IMR-90 (cell line): ENCODE data around the gene LRCH4. TPM values are rescaled to one million over a fixed set of nuclear protein-coding genes. Genes with fewer than 3 reads are reported as not detected.
A peak's percentile ranks its signal among the peaks of the same experiment; 100 is the strongest.

Source experiments
- ATAC-seq: fragments of 200-7000 bp; cut with Tn5 transposase; 2 replicates; pipeline ENCODE4 v1.9.1; 2020; ENCODE audit warnings: low read depth, mild to moderate bottlenecking, moderate library complexity
- BruUV-seq: library from RNA; stranded (reverse); fragments of 400-500 nt; replicated peaks from 2 replicates; lab custom pipeline; 2021; lab: Mats Ljungman, UMichigan
- CTCF ChIA-PET: fragments of 300-600 bp; formaldehyde crosslinking; extraction: SDS; loops from one replicate; lab custom pipeline; 2021; ENCODE audit warnings: antibody characterized with exemption; lab: Yijun Ruan, JAX
- POLR2A ChIA-PET: fragments of 300-600 bp; sonication (Branson Sonifier 250); formaldehyde crosslinking; loops from one replicate; lab custom pipeline; 2022; ENCODE audit warnings: antibody characterized with exemption; ENCODE audit not compliant: unreplicated experiment; lab: Charles Lee
- DNase-seq: peaks from one replicate; pipeline ENCODE4 v3.0.0; 2013
- H2AFZ ChIP-seq: replicated peaks from 2 replicates; pipeline ENCODE3; 2013; ENCODE audit warnings: low read length, mild to moderate bottlenecking; ENCODE audit not compliant: poor library complexity
- H2AK5ac ChIP-seq: 2 replicates; pipeline ENCODE4 v1.6.1; 2013; ENCODE audit warnings: low read depth, low read length, inconsistent platforms
- H2AK9ac ChIP-seq: replicated peaks from 2 replicates; pipeline ENCODE3; 2013; ENCODE audit warnings: mild to moderate bottlenecking, low read depth, low read length, moderate library complexity; ENCODE audit not compliant: poor library complexity
- H2BK120ac ChIP-seq: 2 replicates; pipeline ENCODE4 v1.6.1; 2013; ENCODE audit warnings: low read depth, low read length, inconsistent platforms
- H2BK15ac ChIP-seq: 3 replicates; pipeline ENCODE4 v1.6.1; 2013; ENCODE audit warnings: low read depth, low read length, inconsistent platforms
- H2BK20ac ChIP-seq: 2 replicates; pipeline ENCODE4 v1.6.1; 2013; ENCODE audit warnings: low read depth, mild to moderate bottlenecking, inconsistent platforms, low read length, moderate library complexity
- H2BK5ac ChIP-seq: 2 replicates; pipeline ENCODE4 v1.6.1; 2013; ENCODE audit warnings: mild to moderate bottlenecking, low read depth, low read length, inconsistent platforms; ENCODE audit not compliant: poor library complexity, severe bottlenecking
- H3K14ac ChIP-seq: replicated peaks from 2 replicates; pipeline ENCODE4 v1.6.1; 2013; ENCODE audit warnings: low read depth, low read length, inconsistent platforms
- H3K18ac ChIP-seq: 2 replicates; pipeline ENCODE4 v1.6.1; 2013; ENCODE audit warnings: low read depth, low read length, control low read depth
- H3K23ac ChIP-seq: 2 replicates; pipeline ENCODE4 v1.6.1; 2013; ENCODE audit warnings: low read depth, low read length, inconsistent platforms
- H3K27ac ChIP-seq: 2 replicates; pipeline ENCODE4 v1.5.1; 2013; ENCODE audit warnings: mild to moderate bottlenecking, control low read depth, low read length; ENCODE audit not compliant: insufficient read depth
- H3K27me3 ChIP-seq: 2 replicates; pipeline ENCODE4 v1.6.1; 2013; ENCODE audit warnings: low read length; ENCODE audit not compliant: control insufficient read depth, insufficient read depth
- H3K36me3 ChIP-seq: 2 replicates; pipeline ENCODE4 v1.6.1; 2013; ENCODE audit warnings: low read length, mixed read lengths; ENCODE audit not compliant: control insufficient read depth, insufficient read depth
- H3K4ac ChIP-seq: 2 replicates; pipeline ENCODE4 v1.6.1; 2013; ENCODE audit warnings: low read depth, low read length, inconsistent platforms
- H3K4me1 ChIP-seq: 2 replicates; pipeline ENCODE4 v1.6.1; 2013; ENCODE audit warnings: low read length, mixed read lengths; ENCODE audit not compliant: control insufficient read depth, insufficient read depth
- H3K4me2 ChIP-seq: 2 replicates; pipeline ENCODE4 v1.6.1; 2013; ENCODE audit warnings: low read depth, mild to moderate bottlenecking, control low read depth, low read length, moderate library complexity
- H3K4me3 ChIP-seq: 2 replicates; pipeline ENCODE4 v1.5.1; 2013; ENCODE audit warnings: low read depth, mild to moderate bottlenecking, control low read depth, low read length, moderate library complexity; ENCODE audit not compliant: insufficient read depth
- H3K56ac ChIP-seq: 2 replicates; pipeline ENCODE4 v1.6.1; 2013; ENCODE audit warnings: low read length, inconsistent platforms; ENCODE audit not compliant: insufficient read depth; ENCODE audit errors: extremely low read depth
- H3K79me1 ChIP-seq, 2 experiments: 2 replicates each; pipeline ENCODE4 v1.6.1; 2013; ENCODE audit warnings: low read length in 2 of 2, inconsistent platforms in 1 of 2, low read depth in 1 of 2
- H3K9ac ChIP-seq: 2 replicates; pipeline ENCODE4 v1.6.1; 2013; ENCODE audit warnings: low read depth, low read length, control low read depth
- H3K9me1 ChIP-seq: 2 replicates; pipeline ENCODE4 v1.6.1; 2013; ENCODE audit warnings: low read length, inconsistent platforms; ENCODE audit not compliant: insufficient read depth
- H3K9me3 ChIP-seq: 2 replicates; pipeline ENCODE4 v1.6.1; 2013; ENCODE audit warnings: low read length; ENCODE audit not compliant: control insufficient read depth, insufficient read depth
- H4K20me1 ChIP-seq: 2 replicates; pipeline ENCODE4 v1.6.1; 2013; ENCODE audit warnings: low read length, inconsistent platforms; ENCODE audit not compliant: insufficient read depth
- H4K5ac ChIP-seq: 2 replicates; pipeline ENCODE4 v1.6.1; 2013; ENCODE audit warnings: mild to moderate bottlenecking, low read depth, low read length, control low read depth
- H4K8ac ChIP-seq, 2 experiments: 2 replicates each; pipeline ENCODE4 v1.6.1; 2013; ENCODE audit warnings: low read depth in 2 of 2, low read length in 2 of 2, control low read depth in 1 of 2, inconsistent platforms in 1 of 2
- H4K91ac ChIP-seq: 2 replicates; pipeline ENCODE4 v1.6.1; 2013; ENCODE audit warnings: low read depth, low read length, inconsistent platforms; ENCODE audit not compliant: insufficient read depth
- BHLHE40 ChIP-seq: fragments of 150-350 bp; IDR thresholded peaks from 2 replicates; pipeline ENCODE4 v1.6.1; 2016; ENCODE audit warnings: mild to moderate bottlenecking, low read depth, low read length
- CEBPB ChIP-seq: IDR thresholded peaks from 2 replicates; pipeline ENCODE4 v1.6.1; 2012; ENCODE audit warnings: low read depth, low read length, improper control_type of control experiment
- CHD1 ChIP-seq: IDR thresholded peaks from 2 replicates; pipeline ENCODE4 v1.6.1; 2012; ENCODE audit warnings: low read depth, low read length, improper control_type of control experiment
- FOS ChIP-seq: fragments of 150-350 bp; IDR thresholded peaks from 2 replicates; pipeline ENCODE4 v1.6.1; 2016; ENCODE audit warnings: low read depth, low read length
- MAFK ChIP-seq: IDR thresholded peaks from 2 replicates; pipeline ENCODE4 v1.6.1; 2012; ENCODE audit warnings: low read depth, low read length, improper control_type of control experiment
- MAZ ChIP-seq: IDR thresholded peaks from 2 replicates; pipeline ENCODE4 v1.6.1; 2012; ENCODE audit warnings: low read depth, mild to moderate bottlenecking, low read length, improper control_type of control experiment, moderate library complexity, borderline replicate concordance
- MXI1 ChIP-seq: IDR thresholded peaks from 2 replicates; pipeline ENCODE4 v1.6.1; 2012; ENCODE audit warnings: low read depth, mild to moderate bottlenecking, low read length, moderate library complexity, borderline replicate concordance
- NFE2L2 ChIP-seq: fragments of 150-350 bp; IDR thresholded peaks from 2 replicates; pipeline ENCODE4 v1.6.1; 2016; ENCODE audit warnings: low read depth, mild to moderate bottlenecking, low read length
- POLR2A ChIP-seq: IDR thresholded peaks from 2 replicates; pipeline ENCODE4 v1.6.1; 2012; ENCODE audit warnings: mild to moderate bottlenecking, low read depth, low read length
- RCOR1 ChIP-seq: IDR thresholded peaks from 2 replicates; pipeline ENCODE4 v1.6.1; 2012; ENCODE audit warnings: mild to moderate bottlenecking, low read length, improper control_type of control experiment; ENCODE audit not compliant: insufficient replicate concordance
- RFX5 ChIP-seq: IDR thresholded peaks from 2 replicates; pipeline ENCODE4 v1.8.0; 2012; ENCODE audit warnings: low read depth, mild to moderate bottlenecking, low read length, moderate library complexity
- WGBS, 2 experiments: methylation state at CpG; one replicate each; pipeline versions ENCODE4 v1.1.5 to v1.1.7; 2013; ENCODE audit warnings: missing lambda C conversion rate in 2 of 2; ENCODE audit not compliant: insufficient read length in 1 of 2; ENCODE audit errors: extremely low coverage in 2 of 2; 5-methylcytosine and 5-hydroxymethylcytosine counted together
- dilution Hi-C: fragments of 300-500 bp; cut with HindIII; formaldehyde crosslinking; loops from one replicate; pipeline ENCODE4 v1.14.3; 2018; ENCODE audit warnings: low sequenced_read_pairs; ENCODE audit not compliant: unreplicated experiment
- in situ Hi-C: fragments of 300-500 bp; cut with MboI; formaldehyde crosslinking; loops from 3 replicates; pipeline ENCODE4 v1.14.3; 2019; ENCODE audit warnings: low sequenced_read_pairs, inconsistent platforms, mixed read lengths
- intact Hi-C: fragments of 100-400 bp; cut with micrococcal nuclease; formaldehyde crosslinking; loops from 2 replicates; pipeline ENCODE4 v1.10.0; 2022
- polyA plus RNA-seq, 3 experiments: library from polyadenylated mRNA; depleted of rRNA; stranded (reverse); fragments of >200 nt; gene quantifications; 2 replicates each; pipeline ENCODE4 v1.2.3, GENCODE V29; 2012; ENCODE audit warnings: low replicate concordance in 1 of 3
- total RNA-seq: library from RNA; depleted of rRNA; stranded (reverse); fragments of >200 nt; gene quantifications from 2 replicates; pipeline ENCODE4 v1.2.3, GENCODE V29; 2012
- TF ChIP-seq, protein P1 (sequence below): fragments of 150-350 bp; IDR thresholded peaks from 2 replicates; pipeline ENCODE4 v1.6.1; 2016; ENCODE audit warnings: low read depth, mild to moderate bottlenecking, low read length, moderate library complexity, borderline replicate concordance
- TF ChIP-seq, protein P2 (sequence below): fragments of 150-350 bp; IDR thresholded peaks from 2 replicates; pipeline ENCODE4 v1.6.1; 2017; ENCODE audit warnings: mild to moderate bottlenecking, antibody characterized with exemption, low read length, low read depth
- TF ChIP-seq, protein P3 (sequence below): conservative IDR thresholded peaks from 2 replicates; pipeline ENCODE4 v1.5.1; 2012; ENCODE audit warnings: mild to moderate bottlenecking, low read depth, low read length, improper control_type of control experiment

Gene LRCH4
- total and polyA plus RNA-seq, 2 of the 4 experiments (the other 2 are of a cell fraction), result 5.0 to 41.3 TPM

DNA sequence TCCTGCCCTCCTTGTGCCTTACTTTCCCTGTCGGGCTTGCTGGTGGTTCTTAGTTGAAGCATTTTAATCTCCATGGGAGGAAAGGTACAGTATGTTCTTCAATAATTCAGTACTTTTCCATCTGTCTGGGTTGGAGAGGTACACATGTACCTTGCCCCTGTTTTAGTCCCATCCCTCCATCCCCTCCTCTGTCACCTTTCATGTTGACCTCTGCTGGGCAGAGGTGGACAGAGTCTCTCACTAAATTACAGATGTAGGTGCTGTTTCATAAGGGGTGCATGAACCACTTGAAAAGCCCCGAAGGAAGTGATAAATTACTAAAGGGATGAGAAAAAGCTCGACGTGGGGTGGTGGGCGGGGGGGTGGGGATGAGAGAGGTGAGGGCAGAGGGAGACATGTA is 41.5 kb downstream of the LRCH4 start:
- no TSS peak for BruUV-seq
- H2AFZ ChIP-seq, result no peak overlapping the region
- peak overlapping the region; percentile 43; the same call in 1 of the 2 replicates for H4K91ac ChIP-seq
- H3K14ac ChIP-seq, result no peak overlapping the region
- no peaks in the 10 kb centered on the region for H3K27me3 ChIP-seq
- no peak overlapping the region for H3K4me3 ChIP-seq
- H3K56ac ChIP-seq, result no peak overlapping the region
- H2BK20ac ChIP-seq, result no peak overlapping the region; the same call in 1 of the 2 replicates
- no peaks in the 10 kb centered on the region for H3K36me3 ChIP-seq
- H3K23ac ChIP-seq, result no peak overlapping the region
- ChIA-PET POLR2A (no interaction called here), CTCF (interaction anchor here (0.7 kb wide), 1 partner anchor 28 kb away, joined by 3 read pairs; no protein-coding TSS in a partner anchor)
- no peak overlapping the region for H3K4me2 ChIP-seq
- DNase-seq, result no peak
- ATAC-seq, result no peak
- H2AK5ac ChIP-seq, result no peak overlapping the region; the same call in 1 of the 2 replicates
- no peak for TF ChIP-seq CHD1
- TF ChIP-seq MAZ, result no peak
- TF ChIP-seq RFX5, result no peak
- no peak for TF ChIP-seq MXI1
- no peak for TF ChIP-seq RCOR1
- TF ChIP-seq CEBPB, result no peak
- TF ChIP-seq, protein P1, sequence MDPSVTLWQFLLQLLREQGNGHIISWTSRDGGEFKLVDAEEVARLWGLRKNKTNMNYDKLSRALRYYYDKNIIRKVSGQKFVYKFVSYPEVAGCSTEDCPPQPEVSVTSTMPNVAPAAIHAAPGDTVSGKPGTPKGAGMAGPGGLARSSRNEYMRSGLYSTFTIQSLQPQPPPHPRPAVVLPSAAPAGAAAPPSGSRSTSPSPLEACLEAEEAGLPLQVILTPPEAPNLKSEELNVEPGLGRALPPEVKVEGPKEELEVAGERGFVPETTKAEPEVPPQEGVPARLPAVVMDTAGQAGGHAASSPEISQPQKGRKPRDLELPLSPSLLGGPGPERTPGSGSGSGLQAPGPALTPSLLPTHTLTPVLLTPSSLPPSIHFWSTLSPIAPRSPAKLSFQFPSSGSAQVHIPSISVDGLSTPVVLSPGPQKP, result no peak
- no peak for TF ChIP-seq MAFK
- TF ChIP-seq, protein P2, sequence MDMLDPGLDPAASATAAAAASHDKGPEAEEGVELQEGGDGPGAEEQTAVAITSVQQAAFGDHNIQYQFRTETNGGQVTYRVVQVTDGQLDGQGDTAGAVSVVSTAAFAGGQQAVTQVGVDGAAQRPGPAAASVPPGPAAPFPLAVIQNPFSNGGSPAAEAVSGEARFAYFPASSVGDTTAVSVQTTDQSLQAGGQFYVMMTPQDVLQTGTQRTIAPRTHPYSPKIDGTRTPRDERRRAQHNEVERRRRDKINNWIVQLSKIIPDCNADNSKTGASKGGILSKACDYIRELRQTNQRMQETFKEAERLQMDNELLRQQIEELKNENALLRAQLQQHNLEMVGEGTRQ, result no peak
- no peak for TF ChIP-seq FOS
- TF ChIP-seq, protein P3, sequence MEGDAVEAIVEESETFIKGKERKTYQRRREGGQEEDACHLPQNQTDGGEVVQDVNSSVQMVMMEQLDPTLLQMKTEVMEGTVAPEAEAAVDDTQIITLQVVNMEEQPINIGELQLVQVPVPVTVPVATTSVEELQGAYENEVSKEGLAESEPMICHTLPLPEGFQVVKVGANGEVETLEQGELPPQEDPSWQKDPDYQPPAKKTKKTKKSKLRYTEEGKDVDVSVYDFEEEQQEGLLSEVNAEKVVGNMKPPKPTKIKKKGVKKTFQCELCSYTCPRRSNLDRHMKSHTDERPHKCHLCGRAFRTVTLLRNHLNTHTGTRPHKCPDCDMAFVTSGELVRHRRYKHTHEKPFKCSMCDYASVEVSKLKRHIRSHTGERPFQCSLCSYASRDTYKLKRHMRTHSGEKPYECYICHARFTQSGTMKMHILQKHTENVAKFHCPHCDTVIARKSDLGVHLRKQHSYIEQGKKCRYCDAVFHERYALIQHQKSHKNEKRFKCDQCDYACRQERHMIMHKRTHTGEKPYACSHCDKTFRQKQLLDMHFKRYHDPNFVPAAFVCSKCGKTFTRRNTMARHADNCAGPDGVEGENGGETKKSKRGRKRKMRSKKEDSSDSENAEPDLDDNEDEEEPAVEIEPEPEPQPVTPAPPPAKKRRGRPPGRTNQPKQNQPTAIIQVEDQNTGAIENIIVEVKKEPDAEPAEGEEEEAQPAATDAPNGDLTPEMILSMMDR, result no peak
- no peak for TF ChIP-seq NFE2L2
- TF ChIP-seq BHLHE40, result no peak
- no peak for TF ChIP-seq POLR2A
- in situ Hi-C loops, result loop anchor here (5.0 kb wide), 1 partner anchor 62 kb away; the partner anchor contains the start of gene NYAP1
- intact Hi-C loops, result no loop called here
- H4K20me1 ChIP-seq, result no peaks in the 10 kb centered on the region
- no peak overlapping the region for H2BK5ac ChIP-seq
- no peak overlapping the region for H3K27ac ChIP-seq
- H4K8ac ChIP-seq, result no peak overlapping the region
- H3K4ac ChIP-seq, result peak overlapping the region; percentile 71; the same call in 1 of the 2 replicates
- 0 out of 3 replicates have a peak overlapping the region, but pooled peaks have one; percentile 63 for H2BK15ac ChIP-seq
- H3K79me1 ChIP-seq, result peaks cover 27 to 51% of the 10 kb centered on the region in 2 experiments
- H4K5ac ChIP-seq, result no peak overlapping the region
- dilution Hi-C loops, result no loop called here
- no peaks in the 10 kb centered on the region for H3K9me3 ChIP-seq
- peaks cover 31% of the 10 kb centered on the region for H3K4me1 ChIP-seq
- no peak overlapping the region for H3K9ac ChIP-seq
- no peak overlapping the region for H2AK9ac ChIP-seq
- no CpG with 5 or more reads among the region's 5 CpGs for WGBS, 2 experiments
- H3K18ac ChIP-seq, result no peak overlapping the region
- peaks cover 27% of the 10 kb centered on the region for H3K9me1 ChIP-seq
- H2BK120ac ChIP-seq, result no peak overlapping the region
